ENCODE data around the gene UNC93B1.

UNC93B1 gene

DNA sequence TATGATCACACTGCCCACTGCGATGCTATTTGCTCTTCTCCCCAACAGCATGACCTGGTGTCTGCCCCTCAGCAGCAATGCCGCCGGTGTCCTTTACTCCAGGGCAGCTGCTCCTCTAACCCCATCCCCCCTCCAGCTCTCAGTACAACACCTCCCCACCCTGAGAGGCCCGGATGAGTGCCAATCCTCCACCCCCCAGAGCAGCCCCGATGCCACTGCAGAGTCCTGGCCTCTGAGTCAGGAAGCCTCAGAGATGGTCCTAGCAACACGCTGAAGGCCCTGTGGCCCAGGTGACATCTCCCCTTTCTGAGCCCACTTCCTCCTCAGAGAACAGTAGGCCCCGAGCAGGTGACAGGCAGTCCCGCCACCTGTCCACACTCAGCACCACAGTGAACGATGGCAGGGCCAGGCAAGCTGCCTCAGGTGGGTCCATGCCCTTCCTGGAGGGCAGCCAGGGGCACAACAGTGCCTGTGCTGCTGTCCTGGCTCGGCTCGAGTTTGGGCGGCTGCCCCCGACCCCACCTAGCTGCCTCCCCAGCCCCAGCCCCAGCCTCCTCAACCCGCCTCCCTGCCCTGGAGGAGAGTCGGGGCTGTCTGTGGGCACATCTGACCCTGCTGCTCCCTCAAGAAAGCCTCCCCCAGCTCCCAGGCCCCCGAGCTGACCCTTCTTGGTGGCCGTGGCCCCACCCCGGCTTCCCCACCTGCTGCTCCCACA, 22.7 kb upstream of the UNC93B1 start:
- Histone ChIP-seq H3K27me3 (ENCODE audit: control insufficient read depth in 3 of 3, insufficient read depth in 3 of 3, low read depth in 1 of 3, low read length in 3 of 3) (no peaks in the 10 kb centered on the region), H4K8ac (ENCODE audit: low read depth, low read length) (no peak overlapping the region), H3K23ac (ENCODE audit: low read depth, low read length, poor library complexity) (no peak overlapping the region), H4K91ac (ENCODE audit: low read depth, low read length, poor library complexity) (no peak overlapping the region), H3K79me1 (ENCODE audit: low read depth, low read length) (peaks cover 11% of the 10 kb centered on the region), H3K18ac (ENCODE audit: low read length) (no peak overlapping the region), H2BK5ac (ENCODE audit: low read length) (peak overlapping the region; percentile 35), H3K4me3 (ENCODE audit: low read length in 2 of 2) (peak overlapping the region in 1 of 2 donors; percentile 34), H2BK15ac (ENCODE audit: low read length) (no peak overlapping the region), H3K4me2 (ENCODE audit: insufficient read depth, low read length, poor library complexity, severe bottlenecking) (no peak overlapping the region), H3K4ac (ENCODE audit: low read length) (no peak overlapping the region), H3K9ac (ENCODE audit: low read depth, low read length, poor library complexity) (no peak overlapping the region), H3K9me3 (replicated peaks in 1 of 2; ENCODE audit: control insufficient read depth in 2 of 2, insufficient read depth in 1 of 2, low read depth in 1 of 2, low read length in 2 of 2) (peaks cover 1 to 17% of the 10 kb centered on the region in 2 donors), H2BK12ac (ENCODE audit: low read length) (no peak overlapping the region), H3K4me1 (ENCODE audit: control insufficient read depth in 2 of 2, insufficient read depth in 1 of 2, low read depth in 1 of 2, low read length in 2 of 2) (peaks cover 8 to 10% of the 10 kb centered on the region in 2 donors), H2AK5ac (ENCODE audit: low read depth, low read length) (peak overlapping the region; percentile 74), H3K27ac (replicated peaks; ENCODE audit: low read length) (no peak overlapping the region), H2AFZ (ENCODE audit: low read length) (no peak overlapping the region), H3K36me3 (replicated peaks in 1 of 2; ENCODE audit: control insufficient read depth in 2 of 2, insufficient read depth in 2 of 2, low read length in 2 of 2) (peaks cover 0 to 12% of the 10 kb centered on the region in 2 donors), H2BK120ac (ENCODE audit: low read depth, low read length) (no peak overlapping the region), H3K14ac (ENCODE audit: low read length) (no peak overlapping the region)
- no CpG with 5 or more reads among the region's 18 CpGs for WGBS, 2 donors (ENCODE audit: extremely low coverage in 2 of 2, insufficient read length in 2 of 2, insufficient replicate concordance in 1 of 2)
- DNase-seq (ENCODE audit: low spot score) = no peak

DNA sequence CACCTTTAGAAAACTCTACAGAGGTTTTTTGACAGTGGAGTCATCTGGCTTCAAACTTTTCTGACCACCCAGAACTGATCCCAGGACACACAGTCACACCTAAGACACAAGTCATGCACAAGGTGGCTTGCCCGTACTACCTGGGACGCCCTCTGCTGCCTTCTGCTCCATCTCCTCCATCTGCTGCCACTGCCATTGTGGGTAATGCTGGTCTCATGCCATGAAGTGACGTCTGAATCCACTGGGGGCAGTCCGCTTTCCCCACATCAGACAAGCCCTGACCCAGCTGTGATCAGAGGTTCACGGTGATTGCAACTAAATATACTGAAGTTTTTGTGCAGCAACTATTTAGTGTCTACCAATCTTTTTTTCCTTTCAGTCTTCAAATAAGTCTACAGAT, 21.1 kb upstream of the UNC93B1 start:
- Histone ChIP-seq H3K18ac (ENCODE audit: low read length) (no peak overlapping the region), H3K4me2 (ENCODE audit: insufficient read depth, low read length, poor library complexity, severe bottlenecking) (no peak overlapping the region), H2BK12ac (ENCODE audit: low read length) (no peak overlapping the region), H3K4me3 (ENCODE audit: low read length in 2 of 2) (no peak overlapping the region), H3K27me3 (ENCODE audit: control insufficient read depth in 3 of 3, insufficient read depth in 3 of 3, low read depth in 1 of 3, low read length in 3 of 3) (no peaks in the 10 kb centered on the region), H3K79me1 (ENCODE audit: low read depth, low read length) (peaks cover 3% of the 10 kb centered on the region), H4K91ac (ENCODE audit: low read depth, low read length, poor library complexity) (no peak overlapping the region), H2BK5ac (ENCODE audit: low read length) (no peak overlapping the region), H3K23ac (ENCODE audit: low read depth, low read length, poor library complexity) (no peak overlapping the region), H3K4me1 (ENCODE audit: control insufficient read depth in 2 of 2, insufficient read depth in 1 of 2, low read depth in 1 of 2, low read length in 2 of 2) (peaks cover 12 to 13% of the 10 kb centered on the region in 2 donors), H3K9me3 (replicated peaks in 1 of 2; ENCODE audit: control insufficient read depth in 2 of 2, insufficient read depth in 1 of 2, low read depth in 1 of 2, low read length in 2 of 2) (peaks cover 1 to 17% of the 10 kb centered on the region in 2 donors), H3K9ac (ENCODE audit: low read depth, low read length, poor library complexity) (peak overlapping the region; percentile 1), H3K27ac (replicated peaks; ENCODE audit: low read length) (no peak overlapping the region), H4K8ac (ENCODE audit: low read depth, low read length) (no peak overlapping the region), H2AK5ac (ENCODE audit: low read depth, low read length) (no peak overlapping the region), H2BK120ac (ENCODE audit: low read depth, low read length) (no peak overlapping the region), H3K36me3 (replicated peaks in 1 of 2; ENCODE audit: control insufficient read depth in 2 of 2, insufficient read depth in 2 of 2, low read length in 2 of 2) (peaks cover 0 to 12% of the 10 kb centered on the region in 2 donors), H3K14ac (ENCODE audit: low read length) (no peak overlapping the region), H3K4ac (ENCODE audit: low read length) (no peak overlapping the region), H2BK15ac (ENCODE audit: low read length) (no peak overlapping the region), H2AFZ (ENCODE audit: low read length) (no peak overlapping the region)
- DNase-seq (ENCODE audit: low spot score) = no peak
- no CpG with 5 or more reads among the region's 5 CpGs for WGBS, 2 donors (ENCODE audit: extremely low coverage in 2 of 2, insufficient read length in 2 of 2, insufficient replicate concordance in 1 of 2)

DNA sequence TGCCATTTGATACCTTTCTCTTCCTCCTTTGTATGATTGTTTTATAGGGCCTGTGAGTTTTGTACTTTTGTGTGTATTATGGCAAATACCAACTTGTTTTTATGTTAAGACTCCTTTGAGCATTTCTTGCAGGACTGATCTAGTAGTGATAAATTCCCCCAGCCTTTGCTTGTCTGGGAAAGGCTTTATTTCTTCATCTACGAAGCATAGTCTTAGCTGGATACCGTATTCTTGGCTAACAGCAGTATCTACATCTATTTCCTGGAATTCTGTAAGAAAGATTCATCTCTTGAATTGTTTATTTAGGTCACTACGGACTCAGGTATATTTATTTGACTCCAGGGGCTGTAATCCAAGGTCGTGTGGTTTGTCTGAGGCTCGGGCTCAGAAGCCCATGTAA, 20.6 kb upstream of the UNC93B1 start:
- H2BK12ac ChIP-seq (ENCODE audit: low read length) = no peak overlapping the region
- H3K4me1 ChIP-seq (ENCODE audit: control insufficient read depth in 2 of 2, insufficient read depth in 1 of 2, low read depth in 1 of 2, low read length in 2 of 2) = peaks cover 11% of the 10 kb centered on the region in 2 donors
- H2BK120ac ChIP-seq (ENCODE audit: low read depth, low read length) = no peak overlapping the region
- no peak for DNase-seq (ENCODE audit: low spot score)
- H3K4me3 ChIP-seq (ENCODE audit: low read length in 2 of 2) = no peak overlapping the region
- no peak overlapping the region for H3K18ac ChIP-seq (ENCODE audit: low read length)
- H3K14ac ChIP-seq (ENCODE audit: low read length) = no peak overlapping the region
- no peak overlapping the region for H3K27ac ChIP-seq (replicated peaks; ENCODE audit: low read length)
- no peak overlapping the region for H4K91ac ChIP-seq (ENCODE audit: low read depth, low read length, poor library complexity)
- no peak overlapping the region for H4K8ac ChIP-seq (ENCODE audit: low read depth, low read length)
- H2BK15ac ChIP-seq (ENCODE audit: low read length) = no peak overlapping the region
- H3K27me3 ChIP-seq (ENCODE audit: control insufficient read depth in 3 of 3, insufficient read depth in 3 of 3, low read depth in 1 of 3, low read length in 3 of 3) = no peaks in the 10 kb centered on the region
- no peak overlapping the region for H3K9ac ChIP-seq (ENCODE audit: low read depth, low read length, poor library complexity)
- WGBS, 2 donors (ENCODE audit: extremely low coverage in 2 of 2, insufficient read length in 2 of 2, insufficient replicate concordance in 1 of 2) = no CpG with 5 or more reads among the region's 5 CpGs
- H3K4ac ChIP-seq (ENCODE audit: low read length) = no peak overlapping the region
- H2AK5ac ChIP-seq (ENCODE audit: low read depth, low read length) = no peak overlapping the region
- no peak overlapping the region for H3K23ac ChIP-seq (ENCODE audit: low read depth, low read length, poor library complexity)
- H3K9me3 ChIP-seq (replicated peaks in 1 of 2; ENCODE audit: control insufficient read depth in 2 of 2, insufficient read depth in 1 of 2, low read depth in 1 of 2, low read length in 2 of 2) = peaks cover 1 to 17% of the 10 kb centered on the region in 2 donors
- no peak overlapping the region for H2AFZ ChIP-seq (ENCODE audit: low read length)
- H3K36me3 ChIP-seq (replicated peaks in 1 of 2; ENCODE audit: control insufficient read depth in 2 of 2, insufficient read depth in 2 of 2, low read length in 2 of 2) = peaks cover 0 to 12% of the 10 kb centered on the region in 2 donors
- no peak overlapping the region for H2BK5ac ChIP-seq (ENCODE audit: low read length)
- no peak overlapping the region for H3K4me2 ChIP-seq (ENCODE audit: insufficient read depth, low read length, poor library complexity, severe bottlenecking)
- H3K79me1 ChIP-seq (ENCODE audit: low read depth, low read length) = peaks cover 4% of the 10 kb centered on the region

DNA sequence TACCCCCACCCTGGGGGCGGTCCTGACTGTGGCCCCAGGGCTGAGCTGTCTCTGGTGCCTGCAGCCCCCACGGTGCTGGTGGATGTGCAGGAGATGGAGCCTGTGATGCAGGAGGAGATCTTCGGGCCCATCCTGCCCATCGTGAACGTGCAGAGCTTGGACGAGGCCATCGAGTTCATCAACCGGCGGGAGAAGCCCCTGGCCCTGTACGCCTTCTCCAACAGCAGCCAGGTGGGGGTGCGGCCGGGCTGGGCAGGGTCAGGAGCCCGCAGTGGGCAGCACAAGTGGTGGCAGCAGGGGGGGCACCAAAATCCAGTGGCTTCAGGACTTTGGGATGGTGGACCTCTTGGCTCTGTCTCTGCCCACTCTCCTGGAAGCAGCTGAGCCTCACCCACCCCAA, 18.6 kb upstream of the UNC93B1 start:
- H2BK120ac ChIP-seq (ENCODE audit: low read depth, low read length) = no peak overlapping the region
- peaks cover 0 to 12% of the 10 kb centered on the region in 2 donors for H3K36me3 ChIP-seq (replicated peaks in 1 of 2; ENCODE audit: control insufficient read depth in 2 of 2, insufficient read depth in 2 of 2, low read length in 2 of 2)
- H3K14ac ChIP-seq (ENCODE audit: low read length) = no peak overlapping the region
- H4K8ac ChIP-seq (ENCODE audit: low read depth, low read length) = no peak overlapping the region
- H3K23ac ChIP-seq (ENCODE audit: low read depth, low read length, poor library complexity) = no peak overlapping the region
- H2BK5ac ChIP-seq (ENCODE audit: low read length) = no peak overlapping the region
- H3K27me3 ChIP-seq (ENCODE audit: control insufficient read depth in 3 of 3, insufficient read depth in 3 of 3, low read depth in 1 of 3, low read length in 3 of 3) = no peaks in the 10 kb centered on the region
- no peak overlapping the region for H2BK12ac ChIP-seq (ENCODE audit: low read length)
- no CpG with 5 or more reads among the region's 13 CpGs for WGBS, 2 donors (ENCODE audit: extremely low coverage in 2 of 2, insufficient read length in 2 of 2, insufficient replicate concordance in 1 of 2)
- no peak overlapping the region for H2BK15ac ChIP-seq (ENCODE audit: low read length)
- no peak overlapping the region for H4K91ac ChIP-seq (ENCODE audit: low read depth, low read length, poor library complexity)
- peaks cover 10 to 16% of the 10 kb centered on the region in 2 donors for H3K4me1 ChIP-seq (ENCODE audit: control insufficient read depth in 2 of 2, insufficient read depth in 1 of 2, low read depth in 1 of 2, low read length in 2 of 2)
- H3K4me3 ChIP-seq (ENCODE audit: low read length in 2 of 2) = no peak overlapping the region
- H3K4ac ChIP-seq (ENCODE audit: low read length) = no peak overlapping the region
- H3K27ac ChIP-seq (replicated peaks; ENCODE audit: low read length) = no peak overlapping the region
- H3K4me2 ChIP-seq (ENCODE audit: insufficient read depth, low read length, poor library complexity, severe bottlenecking) = no peak overlapping the region
- H3K79me1 ChIP-seq (ENCODE audit: low read depth, low read length) = peaks cover 2% of the 10 kb centered on the region
- peaks cover 1 to 11% of the 10 kb centered on the region in 2 donors for H3K9me3 ChIP-seq (replicated peaks in 1 of 2; ENCODE audit: control insufficient read depth in 2 of 2, insufficient read depth in 1 of 2, low read depth in 1 of 2, low read length in 2 of 2)
- H2AFZ ChIP-seq (ENCODE audit: low read length) = no peak overlapping the region
- no peak overlapping the region for H3K18ac ChIP-seq (ENCODE audit: low read length)
- peak overlapping the region; percentile 39 for H3K9ac ChIP-seq (ENCODE audit: low read depth, low read length, poor library complexity)
- DNase-seq (ENCODE audit: low spot score) = no peak
- H2AK5ac ChIP-seq (ENCODE audit: low read depth, low read length) = no peak overlapping the region
